ENCODE measurements around the gene ATP1B4.

Gene ATP1B4

GRCh38 chrX:120377179-120377578 is 15.3 kb downstream of the ATP1B4 start:
- H3K4me1 ChIP-seq (ENCODE audit: control insufficient read depth, insufficient read depth, low read length, poor library complexity, severe bottlenecking): no peaks in the 10 kb centered on the region
- 66 to 80% methylated on average over 1 to 2 of the region's 3 CpGs for WGBS, 2 experiments (ENCODE audit: insufficient coverage in 2 of 2)
- H3K27ac ChIP-seq (ENCODE audit: low read depth, low read length, severe bottlenecking): no peak overlapping the region
- H3K36me3 ChIP-seq (ENCODE audit: control insufficient read depth, insufficient read depth, low read length): no peaks in the 10 kb centered on the region
- H3K4me3 ChIP-seq (ENCODE audit: extremely low read depth, insufficient read depth, low read length, poor library complexity, severe bottlenecking): no peak overlapping the region
- H3K9me3 ChIP-seq (ENCODE audit: control insufficient read depth, low read length): no peaks in the 10 kb centered on the region

GRCh38 chrX:120377715-120378114 is 15.8 kb downstream of the ATP1B4 start:
- no peaks in the 10 kb centered on the region for H3K36me3 ChIP-seq (ENCODE audit: control insufficient read depth, insufficient read depth, low read length)
- WGBS, 2 experiments (ENCODE audit: insufficient coverage in 2 of 2): no CpG with 5 or more reads among the region's 1 CpG
- H3K27ac ChIP-seq (ENCODE audit: low read depth, low read length, severe bottlenecking): no peak overlapping the region

GRCh38 chrX:120378570-120378969 is 16.7 kb downstream of the ATP1B4 start:
- Histone ChIP-seq H3K4me1 (ENCODE audit: control insufficient read depth, insufficient read depth, low read length, poor library complexity, severe bottlenecking) (no peaks in the 10 kb centered on the region), H3K27ac (ENCODE audit: low read depth, low read length, severe bottlenecking) (no peak overlapping the region), H3K4me3 (ENCODE audit: extremely low read depth, insufficient read depth, low read length, poor library complexity, severe bottlenecking) (no peak overlapping the region), H3K9me3 (ENCODE audit: control insufficient read depth, low read length) (no peaks in the 10 kb centered on the region), H3K36me3 (ENCODE audit: control insufficient read depth, insufficient read depth, low read length) (no peaks in the 10 kb centered on the region)
- WGBS, 2 experiments (ENCODE audit: insufficient coverage in 2 of 2): no CpG with 5 or more reads among the region's 5 CpGs

More at GRCh38 chrX:120377715-120378114, 15.8 kb downstream of the ATP1B4 start:
- Histone ChIP-seq H3K4me1 (ENCODE audit: control insufficient read depth, insufficient read depth, low read length, poor library complexity, severe bottlenecking) (no peaks in the 10 kb centered on the region), H3K4me3 (ENCODE audit: extremely low read depth, insufficient read depth, low read length, poor library complexity, severe bottlenecking) (no peak overlapping the region), H3K9me3 (ENCODE audit: control insufficient read depth, low read length) (no peaks in the 10 kb centered on the region)

GRCh38 chrX:120379937-120380681 is 18.2 kb downstream of the ATP1B4 start:
- Histone ChIP-seq H3K4me3 (ENCODE audit: extremely low read depth, insufficient read depth, low read length, poor library complexity, severe bottlenecking) (no peak overlapping the region), H3K27ac (ENCODE audit: low read depth, low read length, severe bottlenecking) (no peak overlapping the region), H3K36me3 (ENCODE audit: control insufficient read depth, insufficient read depth, low read length) (no peaks in the 10 kb centered on the region), H3K9me3 (ENCODE audit: control insufficient read depth, low read length) (no peaks in the 10 kb centered on the region), H3K4me1 (ENCODE audit: control insufficient read depth, insufficient read depth, low read length, poor library complexity, severe bottlenecking) (no peaks in the 10 kb centered on the region)
- WGBS, 2 experiments (ENCODE audit: insufficient coverage in 2 of 2): 75% methylated on average over 1 of the region's 6 CpGs; no CpG with 5 or more reads in 1 of the 2 experiments

- 63% methylated on average over 1 of the region's 3 CpGs; no CpG with 5 or more reads in 1 of the 2 experiments for WGBS, 2 experiments (ENCODE audit: insufficient coverage in 2 of 2)
- H3K27ac ChIP-seq (ENCODE audit: low read depth, low read length, severe bottlenecking): no peak overlapping the region
- no peaks in the 10 kb centered on the region for H3K36me3 ChIP-seq (ENCODE audit: control insufficient read depth, insufficient read depth, low read length)
- H3K4me1 ChIP-seq (ENCODE audit: control insufficient read depth, insufficient read depth, low read length, poor library complexity, severe bottlenecking): no peaks in the 10 kb centered on the region
- no peak overlapping the region for H3K4me3 ChIP-seq (ENCODE audit: extremely low read depth, insufficient read depth, low read length, poor library complexity, severe bottlenecking)
- H3K9me3 ChIP-seq (ENCODE audit: control insufficient read depth, low read length): no peaks in the 10 kb centered on the region
Observed at GRCh38 chrX:120380699-120381098, 18.8 kb downstream of the ATP1B4 start.

- Histone ChIP-seq H3K36me3 (ENCODE audit: control insufficient read depth, insufficient read depth, low read length) (no peaks in the 10 kb centered on the region), H3K4me3 (ENCODE audit: extremely low read depth, insufficient read depth, low read length, poor library complexity, severe bottlenecking) (no peak overlapping the region), H3K9me3 (ENCODE audit: control insufficient read depth, low read length) (no peaks in the 10 kb centered on the region), H3K4me1 (ENCODE audit: control insufficient read depth, insufficient read depth, low read length, poor library complexity, severe bottlenecking) (no peaks in the 10 kb centered on the region), H3K27ac (ENCODE audit: low read depth, low read length, severe bottlenecking) (no peak overlapping the region)
Observed at GRCh38 chrX:120401301-120401700, 39.4 kb downstream of the ATP1B4 start.

GRCh38 chrX:120402369-120402768 is 40.5 kb downstream of the ATP1B4 start:
- H3K36me3 ChIP-seq (ENCODE audit: control insufficient read depth, insufficient read depth, low read length): no peaks in the 10 kb centered on the region
- H3K9me3 ChIP-seq (ENCODE audit: control insufficient read depth, low read length): no peaks in the 10 kb centered on the region
- no peaks in the 10 kb centered on the region for H3K4me1 ChIP-seq (ENCODE audit: control insufficient read depth, insufficient read depth, low read length, poor library complexity, severe bottlenecking)
- H3K4me3 ChIP-seq (ENCODE audit: extremely low read depth, insufficient read depth, low read length, poor library complexity, severe bottlenecking): no peak overlapping the region
- H3K27ac ChIP-seq (ENCODE audit: low read depth, low read length, severe bottlenecking): no peak overlapping the region
- 94% methylated on average over 2 of the region's 2 CpGs; no CpG with 5 or more reads in 1 of the 2 experiments for WGBS, 2 experiments (ENCODE audit: insufficient coverage in 2 of 2)

GRCh38 chrX:120406638-120407037 is 44.7 kb downstream of the ATP1B4 start:
- no peaks in the 10 kb centered on the region for H3K4me1 ChIP-seq (ENCODE audit: control insufficient read depth, insufficient read depth, low read length, poor library complexity, severe bottlenecking)
- no peaks in the 10 kb centered on the region for H3K9me3 ChIP-seq (ENCODE audit: control insufficient read depth, low read length)
- no peak overlapping the region for H3K27ac ChIP-seq (ENCODE audit: low read depth, low read length, severe bottlenecking)
- no peaks in the 10 kb centered on the region for H3K36me3 ChIP-seq (ENCODE audit: control insufficient read depth, insufficient read depth, low read length)
- no peak overlapping the region for H3K4me3 ChIP-seq (ENCODE audit: extremely low read depth, insufficient read depth, low read length, poor library complexity, severe bottlenecking)
- no CpG with 5 or more reads among the region's 5 CpGs for WGBS, 2 experiments (ENCODE audit: insufficient coverage in 2 of 2)

GRCh38 chrX:120408168-120408567 is 46.3 kb downstream of the ATP1B4 start:
- Histone ChIP-seq H3K27ac (ENCODE audit: low read depth, low read length, severe bottlenecking) (no peak overlapping the region), H3K9me3 (ENCODE audit: control insufficient read depth, low read length) (no peaks in the 10 kb centered on the region), H3K36me3 (ENCODE audit: control insufficient read depth, insufficient read depth, low read length) (no peaks in the 10 kb centered on the region), H3K4me1 (ENCODE audit: control insufficient read depth, insufficient read depth, low read length, poor library complexity, severe bottlenecking) (no peaks in the 10 kb centered on the region), H3K4me3 (ENCODE audit: extremely low read depth, insufficient read depth, low read length, poor library complexity, severe bottlenecking) (no peak overlapping the region)
- WGBS, 2 experiments (ENCODE audit: insufficient coverage in 2 of 2): no CpG with 5 or more reads among the region's 1 CpG

- H3K9me3 ChIP-seq (ENCODE audit: control insufficient read depth, low read length): no peaks in the 10 kb centered on the region
- no peak overlapping the region for H3K4me3 ChIP-seq (ENCODE audit: extremely low read depth, insufficient read depth, low read length, poor library complexity, severe bottlenecking)
- no peaks in the 10 kb centered on the region for H3K36me3 ChIP-seq (ENCODE audit: control insufficient read depth, insufficient read depth, low read length)
- H3K27ac ChIP-seq (ENCODE audit: low read depth, low read length, severe bottlenecking): no peak overlapping the region
- WGBS, 2 experiments (ENCODE audit: insufficient coverage in 2 of 2): no CpG with 5 or more reads among the region's 2 CpGs
- no peaks in the 10 kb centered on the region for H3K4me1 ChIP-seq (ENCODE audit: control insufficient read depth, insufficient read depth, low read length, poor library complexity, severe bottlenecking)
Observed at GRCh38 chrX:120419463-120419862, 57.6 kb downstream of the ATP1B4 start.

- Histone ChIP-seq H3K4me3 (ENCODE audit: extremely low read depth, insufficient read depth, low read length, poor library complexity, severe bottlenecking) (no peak overlapping the region), H3K9me3 (ENCODE audit: control insufficient read depth, low read length) (no peaks in the 10 kb centered on the region), H3K36me3 (ENCODE audit: control insufficient read depth, insufficient read depth, low read length) (no peaks in the 10 kb centered on the region), H3K4me1 (ENCODE audit: control insufficient read depth, insufficient read depth, low read length, poor library complexity, severe bottlenecking) (no peaks in the 10 kb centered on the region), H3K27ac (ENCODE audit: low read depth, low read length, severe bottlenecking) (no peak overlapping the region)
Observed at GRCh38 chrX:120426599-120426998, 64.7 kb downstream of the ATP1B4 start.

All from mesodermal cell (in vitro differentiated cells).